Hematopoietic multipotent progenitor cell treated with erythropoietin and hydrocortisone succinate and interleukin-3 and kit ligand, for 8 days (in vitro differentiated cells): ENCODE measurements around the gene TMEM132A.
"Not testable (repeated sequence)": the region's sequence is repeated elsewhere in the genome, so short reads cannot be mapped to it uniquely, and the experiment has no call there.

Experiments
- DNase-seq: peaks from one replicate; pipeline ENCODE4 v3.0.0-alpha.2; 2015

Gene TMEM132A

GRCh38 chr11:60905551-60906113 is 18.6 kb upstream of the TMEM132A start:
- peak; percentile 34 for DNase-seq

DNA sequence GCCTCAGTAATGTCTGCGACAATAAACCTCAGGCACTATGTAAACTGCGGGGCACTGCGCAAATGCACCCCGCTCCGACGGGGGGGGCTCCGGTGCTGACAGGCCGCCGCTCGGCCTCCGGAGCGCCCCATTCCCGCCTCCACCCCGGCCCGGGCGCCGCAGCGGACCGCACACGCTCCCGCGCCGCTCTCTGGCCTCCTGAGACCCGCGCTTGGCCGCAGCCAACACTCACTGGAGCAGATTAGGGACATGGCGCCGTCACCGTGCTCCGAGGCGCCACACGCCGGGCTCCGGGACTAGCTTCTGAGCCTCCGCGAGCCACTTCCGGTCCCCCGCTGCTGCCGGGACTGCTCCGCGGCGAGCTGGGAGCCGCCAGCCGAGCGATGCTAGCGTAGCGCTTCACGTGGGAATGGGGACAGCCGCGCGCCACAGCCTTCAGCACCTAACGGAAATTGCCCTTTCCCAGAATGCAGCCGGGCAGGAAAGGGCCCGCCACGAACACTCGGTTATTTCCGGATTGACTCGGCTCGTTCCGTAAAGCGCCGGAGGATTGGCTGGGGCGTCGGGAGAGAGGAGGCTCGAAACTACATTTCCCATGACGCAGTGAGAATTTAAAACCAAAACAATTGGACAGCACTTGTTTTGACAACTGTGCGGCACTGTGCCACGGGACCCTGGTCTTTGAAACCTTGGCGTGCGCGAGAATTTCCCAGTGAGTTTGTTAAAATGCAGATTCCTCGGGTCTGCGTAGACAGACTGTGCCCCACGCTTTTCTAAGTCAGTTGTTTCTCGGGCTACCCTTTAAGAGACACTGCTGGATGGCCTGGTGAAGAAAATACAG is 17.9 kb upstream of the TMEM132A start, which contains the start of gene PRPF19:
Gene PRPF19, minus strand, starts transcription at position 454 of the 841 bp plus-strand sequence. Its CDS starts 203 bp downstream, at position 251.
- DNase-seq, result peak; percentile 99

DNA sequence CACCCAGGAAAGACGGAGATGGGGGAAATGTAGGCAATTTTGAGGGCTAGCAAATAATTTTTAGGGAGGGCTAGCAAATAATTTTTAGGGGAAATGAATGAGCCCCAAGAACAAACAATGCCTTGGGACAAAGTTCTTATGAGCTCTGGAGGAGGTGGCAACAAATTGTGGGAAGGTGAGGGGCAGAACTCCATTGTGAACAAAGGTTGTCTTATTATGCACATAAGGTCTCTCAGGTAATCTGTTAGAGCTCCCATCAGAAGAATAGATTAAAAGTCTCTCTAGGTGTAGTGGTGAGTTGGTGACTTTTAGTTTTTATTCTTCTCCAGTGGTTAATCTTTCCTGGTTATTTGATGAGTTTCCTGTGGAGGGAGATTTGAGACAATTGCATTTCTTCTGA is 15.5 kb upstream of the TMEM132A start:
- DNase-seq, result no peak

GRCh38 chr11:60909680-60910280 is 14.5 kb upstream of the TMEM132A start:
- DNase-seq, result not testable (repeated sequence)

GRCh38 chr11:60910281-60910687 is 14.0 kb upstream of the TMEM132A start:
- no peak for DNase-seq

DNA sequence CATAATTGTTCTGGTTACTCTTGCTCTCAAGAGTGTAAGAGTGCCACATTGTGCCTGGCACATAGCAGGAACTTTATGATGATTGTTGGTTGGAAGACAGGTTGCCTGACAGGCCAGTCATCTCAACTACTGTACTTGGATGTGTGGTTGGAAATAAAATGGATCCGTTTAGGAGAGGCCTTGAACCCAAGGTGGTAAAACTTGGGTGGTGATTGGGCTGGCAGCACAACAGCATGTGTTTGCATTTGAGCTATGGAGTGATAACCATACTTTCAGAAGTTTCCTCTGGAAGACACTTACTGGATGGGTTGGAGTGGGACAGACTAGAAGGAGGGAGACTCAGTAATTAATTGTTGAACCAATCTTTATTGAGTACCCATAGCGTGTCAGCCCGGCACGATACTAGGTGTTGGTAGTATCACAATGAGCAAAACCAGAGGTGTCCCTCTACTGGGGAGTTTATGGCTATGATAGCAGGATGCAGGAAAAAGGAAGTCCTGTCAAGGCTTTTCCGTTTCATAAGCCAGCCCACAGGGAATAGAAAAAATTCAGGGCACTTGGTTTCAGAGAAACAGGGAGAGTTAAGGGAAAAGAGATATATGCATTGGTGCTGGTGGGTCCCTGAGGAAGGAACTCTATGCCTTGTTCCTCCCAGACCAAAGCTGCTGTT is 13.4 kb upstream of the TMEM132A start:
- no peak for DNase-seq

DNA sequence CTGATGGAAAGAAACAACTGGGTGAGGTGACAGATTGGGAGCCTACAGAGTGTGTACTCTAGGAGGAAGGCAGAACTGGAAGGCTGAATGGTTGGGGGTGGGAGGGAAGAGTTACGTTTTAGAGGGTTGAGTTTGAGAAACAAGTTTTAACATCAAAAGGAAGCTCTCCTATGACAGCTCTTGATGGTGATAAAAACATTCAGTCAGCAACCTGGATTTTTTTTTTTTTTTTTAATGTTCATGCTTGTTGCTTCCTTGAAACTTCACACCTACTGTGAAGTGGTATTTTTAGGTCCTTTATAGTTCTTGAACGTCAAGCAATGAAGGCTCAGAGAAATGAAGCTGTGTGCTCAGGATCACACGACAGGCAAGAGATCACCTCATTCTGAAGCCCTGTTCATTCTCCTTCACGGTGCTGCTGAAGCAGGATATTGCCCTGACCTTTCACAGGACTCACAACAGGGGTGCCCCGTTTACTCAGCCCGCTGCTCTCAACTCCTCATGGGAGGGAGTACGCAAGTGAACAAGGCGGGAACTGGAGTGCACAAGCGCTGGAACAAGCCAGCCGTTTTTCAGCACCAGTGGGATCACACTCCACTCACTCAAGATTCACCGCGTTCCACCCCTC is 11.9 kb upstream of the TMEM132A start:
- no peak for DNase-seq

DNA sequence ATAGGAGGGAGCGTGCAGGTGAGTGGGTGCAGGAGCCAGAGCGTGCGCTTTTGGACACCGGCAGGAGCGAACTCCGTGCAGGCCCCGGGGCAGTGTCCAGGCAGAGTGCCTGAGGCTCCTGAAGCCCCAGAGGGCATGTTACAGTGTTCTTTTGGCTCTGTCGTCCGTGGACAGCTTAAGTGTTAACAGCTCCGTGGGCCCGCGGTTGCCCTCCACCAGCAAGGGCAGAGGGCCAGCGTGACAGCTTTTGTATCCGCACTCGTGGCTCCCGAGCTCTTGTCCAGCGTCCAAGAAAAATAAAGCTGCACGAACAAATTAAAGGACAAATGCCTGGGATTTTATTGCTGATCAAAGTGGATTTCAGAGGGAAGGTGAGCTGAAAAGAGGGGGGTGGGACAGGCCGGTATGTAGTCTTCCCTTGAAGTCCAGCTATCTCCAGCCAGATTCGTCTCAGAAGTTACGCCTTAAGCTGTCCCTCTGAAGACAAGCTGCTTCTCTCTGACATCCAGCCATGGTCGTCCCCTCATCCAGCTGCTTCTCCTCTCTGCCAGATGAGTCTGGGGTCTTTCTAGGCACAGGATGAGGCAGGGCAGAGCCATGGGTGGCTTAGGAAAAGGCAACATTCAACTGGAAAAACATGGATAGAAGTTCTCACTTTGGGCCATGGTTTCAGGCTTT is 11.3 kb upstream of the TMEM132A start:
- DNase-seq, result no peak

- peak; percentile 95 for DNase-seq
Observed at GRCh38 chr11:60913793-60914632, 10.2 kb upstream of the TMEM132A start, which contains the start of gene TMEM109. TSS of gene TMEM109 (plus strand) at chr11:60914158. CDS start at chr11:60919694, 5,536 bp downstream.

DNA sequence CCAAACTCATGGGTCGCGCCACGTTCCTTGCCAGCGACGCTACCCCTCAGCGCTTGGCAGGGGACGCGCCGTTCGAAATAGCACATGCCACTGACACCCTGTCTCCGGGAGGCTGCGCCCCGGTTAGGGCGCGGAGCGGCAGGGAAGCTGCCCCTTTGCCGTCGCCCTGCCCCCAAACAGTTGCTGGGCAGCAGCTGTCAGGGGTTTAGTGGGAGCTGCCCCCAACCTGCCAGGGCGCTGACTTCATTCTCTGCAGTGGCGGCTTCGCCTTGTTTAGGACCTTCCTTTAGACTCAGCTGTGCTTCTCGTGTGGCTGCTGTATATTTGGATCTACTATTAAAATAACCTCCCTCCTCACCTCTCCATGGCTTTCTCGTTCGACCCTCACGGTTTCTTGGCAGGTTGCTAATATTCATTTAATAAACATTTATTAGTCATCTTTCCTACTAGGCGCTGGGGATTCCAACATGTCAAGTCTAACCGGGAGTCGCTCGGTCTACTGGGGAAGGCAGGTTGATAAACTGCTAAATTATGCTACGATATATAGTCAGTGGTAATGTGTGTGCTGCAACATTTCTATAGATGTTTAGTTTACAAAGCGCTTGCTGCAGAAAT is 9.5 kb upstream of the TMEM132A start:
- DNase-seq, result peak; percentile 51

- peak; percentile 66 for DNase-seq
Observed at GRCh38 chr11:60915248-60915914, 8.9 kb upstream of the TMEM132A start.

- DNase-seq, result no peak
Observed at GRCh38 chr11:60916669-60917206, 7.5 kb upstream of the TMEM132A start.

GRCh38 chr11:60917267-60917666 is 7.0 kb upstream of the TMEM132A start:
- DNase-seq, result no peak

- peak; percentile 66 for DNase-seq
Observed at GRCh38 chr11:60918251-60918938, 5.9 kb upstream of the TMEM132A start.

- no peak for DNase-seq
Observed at GRCh38 chr11:60918939-60919265, 5.4 kb upstream of the TMEM132A start.

DNA sequence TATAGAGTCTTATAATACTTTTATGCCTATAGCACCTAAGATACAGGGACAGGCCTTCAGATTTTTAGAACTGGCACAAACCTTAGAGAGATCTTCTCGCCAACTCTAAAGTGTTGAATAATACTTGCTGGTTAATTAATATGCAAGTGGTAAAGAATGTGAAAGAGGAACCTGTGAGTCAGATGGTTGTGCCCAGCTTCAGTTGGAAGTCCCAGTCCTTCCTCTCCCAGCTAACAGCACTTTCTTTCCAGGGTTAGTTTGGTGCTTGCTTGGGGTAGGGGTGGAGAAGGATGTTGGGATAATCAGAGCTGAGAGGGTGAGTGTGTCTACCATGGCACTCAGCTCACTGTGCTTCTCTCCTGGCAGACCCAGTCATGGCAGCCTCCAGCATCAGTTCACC is 4.9 kb upstream of the TMEM132A start:
- DNase-seq, result no peak

- no peak for DNase-seq
Observed at GRCh38 chr11:60919956-60920355, 4.3 kb upstream of the TMEM132A start.

- DNase-seq, result no peak
Observed at GRCh38 chr11:60921259-60921658, 3.0 kb upstream of the TMEM132A start.

DNA sequence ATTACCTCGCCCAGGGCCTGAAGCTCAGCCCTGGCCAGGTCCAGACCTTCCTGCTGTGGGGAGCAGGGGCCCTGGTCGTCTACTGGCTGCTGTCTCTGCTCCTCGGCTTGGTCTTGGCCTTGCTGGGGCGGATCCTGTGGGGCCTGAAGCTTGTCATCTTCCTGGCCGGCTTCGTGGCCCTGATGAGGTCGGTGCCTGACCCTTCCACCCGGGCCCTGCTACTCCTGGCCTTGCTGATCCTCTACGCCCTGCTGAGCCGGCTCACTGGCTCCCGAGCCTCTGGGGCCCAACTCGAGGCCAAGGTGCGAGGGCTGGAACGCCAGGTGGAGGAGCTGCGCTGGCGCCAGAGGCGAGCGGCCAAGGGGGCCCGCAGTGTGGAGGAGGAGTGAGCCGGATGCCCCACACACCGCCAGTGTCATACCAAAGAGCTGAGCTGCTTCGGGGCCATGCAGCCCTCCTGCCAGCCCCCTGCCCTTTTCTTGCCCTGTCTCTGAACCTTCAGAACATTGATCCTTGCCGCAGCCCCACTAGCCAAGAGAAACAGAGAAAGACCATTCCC is 2.4 kb upstream of the TMEM132A start:
- no peak for DNase-seq
